Lung (tissue), 12 donors: Measurements from ENCODE around the gene CASQ2. TPM values are rescaled to one million over a fixed set of nuclear protein-coding genes. Genes with fewer than 3 reads are reported as not detected.
"Not testable (repeated sequence)": the region's sequence is repeated elsewhere in the genome, so short reads cannot be mapped to it uniquely, and the experiment has no call there.

Experiments used
- ATAC-seq: fragments of 200-7000 bp; cut with Tn5 transposase; one replicate; pipeline ENCODE4 v1.9.1; 2020; ENCODE audit warnings: moderate number of reproducible peaks; ENCODE audit not compliant: insufficient read depth, low FRiP score
- DNase-seq, 3 donors: peaks; one replicate each; pipeline ENCODE4 v3.0.0-alpha.2; 2013 to 2017
- H3K27ac ChIP-seq, 2 donors: one replicate each; pipeline ENCODE4 v1.5.1; 2013; ENCODE audit warnings: mild to moderate bottlenecking in 2 of 2, moderate library complexity in 2 of 2, control low read depth in 1 of 2, inconsistent platforms in 1 of 2, low read depth in 1 of 2, low read length in 1 of 2
- H3K27me3 ChIP-seq, 3 donors: one replicate each; pipeline ENCODE4 v1.5.1; 2013; ENCODE audit warnings: low read length in 2 of 3; ENCODE audit not compliant: control insufficient read depth in 3 of 3, insufficient read depth in 3 of 3
- H3K36me3 ChIP-seq, 4 donors: one replicate each; pipeline ENCODE4 v1.5.1; 2013; ENCODE audit warnings: low read length in 4 of 4, mild to moderate bottlenecking in 1 of 4, moderate library complexity in 1 of 4; ENCODE audit not compliant: control insufficient read depth in 4 of 4, insufficient read depth in 4 of 4
- H3K4me1 ChIP-seq, 5 donors: one replicate each; pipeline ENCODE4 v1.5.1; 2013; ENCODE audit warnings: low read length in 5 of 5, mild to moderate bottlenecking in 2 of 5, moderate library complexity in 1 of 5; ENCODE audit not compliant: control insufficient read depth in 5 of 5, insufficient read depth in 5 of 5
- H3K4me3 ChIP-seq: one replicate; pipeline ENCODE4 v1.5.1; 2013; ENCODE audit warnings: mild to moderate bottlenecking, control low read depth, moderate library complexity
- H3K9ac ChIP-seq, 2 donors: one replicate each; pipeline ENCODE4 v1.5.1; 2013; ENCODE audit warnings: low read length in 2 of 2, control low read depth in 1 of 2; ENCODE audit not compliant: insufficient read depth in 1 of 2
- H3K9me3 ChIP-seq, 4 donors: one replicate each; pipeline ENCODE4 v1.5.1; 2013; ENCODE audit warnings: low read length in 3 of 4, mild to moderate bottlenecking in 1 of 4, moderate library complexity in 1 of 4; ENCODE audit not compliant: control insufficient read depth in 4 of 4, insufficient read depth in 3 of 4
- WGBS, 2 donors: extraction: QIAGEN DNeasy Blood & Tissue Kit; methylation state at CpG; one replicate each; pipeline ENCODE4 v1.1.7; 2013; 5-methylcytosine and 5-hydroxymethylcytosine counted together
- polyA plus RNA-seq, 2 donors: library from polyadenylated mRNA; stranded (reverse); fragments of 200-250 nt; gene quantifications; one replicate each; pipeline ENCODE4 v1.2.1, GENCODE V29; 2013
- total RNA-seq, 2 donors: library from RNA; depleted of rRNA in 1 of 2; stranded (reverse); fragments of >200 nt in 1 of 2; gene quantifications; one replicate each; pipeline ENCODE4 v1.2.1, GENCODE V29; 2014 to 2021
- TF ChIP-seq, protein P1 (sequence below): IDR thresholded peaks from 2 replicates; pipeline ENCODE4 v1.5.1; 2012; ENCODE audit warnings: mild to moderate bottlenecking; ENCODE audit errors: control extremely low read depth, extremely low read depth
- donor health status: control.
- donor health status: control.
- donor health status: Bipolar disorder and iron deficiency.
- donor health status: healthy.
- donor health status: DM: yes; HTN: yes; CAD: no.

Gene CASQ2
- total and polyA plus RNA-seq, 4 donors: 0.50 to 3.4 (median 1.4) TPM

DNA sequence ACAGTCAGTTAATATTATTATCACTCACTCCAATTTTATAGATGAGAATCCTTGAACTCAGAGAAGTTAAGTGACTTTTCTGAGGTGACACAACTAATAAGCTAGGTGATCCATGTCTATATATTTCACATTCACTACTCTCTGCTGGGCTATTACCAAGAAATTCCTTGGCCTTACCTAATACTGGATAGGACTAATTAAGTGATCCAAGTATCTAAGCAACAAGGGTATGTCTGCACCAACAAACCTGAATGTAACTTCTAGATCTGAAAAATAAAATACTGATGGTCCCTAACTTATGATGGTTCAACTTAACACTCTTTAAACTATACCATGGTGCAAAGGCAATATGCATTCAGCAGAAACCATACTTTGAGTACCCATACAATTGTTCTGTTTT is 14.8 kb upstream of the CASQ2 start:
- H3K27ac ChIP-seq: no peak overlapping the region
- H3K9me3 ChIP-seq: no peaks in the 10 kb centered on the region
- ATAC-seq (no peak), DNase-seq (no peak)
- no peaks in the 10 kb centered on the region for H3K4me1 ChIP-seq
- no peaks in the 10 kb centered on the region for H3K36me3 ChIP-seq
- H3K4me3 ChIP-seq: no peak overlapping the region
- H3K9ac ChIP-seq: no peak overlapping the region
- peaks cover 0 to 2% (median 0%) of the 10 kb centered on the region in 3 donors for H3K27me3 ChIP-seq
- TF ChIP-seq, protein P1, sequence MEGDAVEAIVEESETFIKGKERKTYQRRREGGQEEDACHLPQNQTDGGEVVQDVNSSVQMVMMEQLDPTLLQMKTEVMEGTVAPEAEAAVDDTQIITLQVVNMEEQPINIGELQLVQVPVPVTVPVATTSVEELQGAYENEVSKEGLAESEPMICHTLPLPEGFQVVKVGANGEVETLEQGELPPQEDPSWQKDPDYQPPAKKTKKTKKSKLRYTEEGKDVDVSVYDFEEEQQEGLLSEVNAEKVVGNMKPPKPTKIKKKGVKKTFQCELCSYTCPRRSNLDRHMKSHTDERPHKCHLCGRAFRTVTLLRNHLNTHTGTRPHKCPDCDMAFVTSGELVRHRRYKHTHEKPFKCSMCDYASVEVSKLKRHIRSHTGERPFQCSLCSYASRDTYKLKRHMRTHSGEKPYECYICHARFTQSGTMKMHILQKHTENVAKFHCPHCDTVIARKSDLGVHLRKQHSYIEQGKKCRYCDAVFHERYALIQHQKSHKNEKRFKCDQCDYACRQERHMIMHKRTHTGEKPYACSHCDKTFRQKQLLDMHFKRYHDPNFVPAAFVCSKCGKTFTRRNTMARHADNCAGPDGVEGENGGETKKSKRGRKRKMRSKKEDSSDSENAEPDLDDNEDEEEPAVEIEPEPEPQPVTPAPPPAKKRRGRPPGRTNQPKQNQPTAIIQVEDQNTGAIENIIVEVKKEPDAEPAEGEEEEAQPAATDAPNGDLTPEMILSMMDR: no peak

DNA sequence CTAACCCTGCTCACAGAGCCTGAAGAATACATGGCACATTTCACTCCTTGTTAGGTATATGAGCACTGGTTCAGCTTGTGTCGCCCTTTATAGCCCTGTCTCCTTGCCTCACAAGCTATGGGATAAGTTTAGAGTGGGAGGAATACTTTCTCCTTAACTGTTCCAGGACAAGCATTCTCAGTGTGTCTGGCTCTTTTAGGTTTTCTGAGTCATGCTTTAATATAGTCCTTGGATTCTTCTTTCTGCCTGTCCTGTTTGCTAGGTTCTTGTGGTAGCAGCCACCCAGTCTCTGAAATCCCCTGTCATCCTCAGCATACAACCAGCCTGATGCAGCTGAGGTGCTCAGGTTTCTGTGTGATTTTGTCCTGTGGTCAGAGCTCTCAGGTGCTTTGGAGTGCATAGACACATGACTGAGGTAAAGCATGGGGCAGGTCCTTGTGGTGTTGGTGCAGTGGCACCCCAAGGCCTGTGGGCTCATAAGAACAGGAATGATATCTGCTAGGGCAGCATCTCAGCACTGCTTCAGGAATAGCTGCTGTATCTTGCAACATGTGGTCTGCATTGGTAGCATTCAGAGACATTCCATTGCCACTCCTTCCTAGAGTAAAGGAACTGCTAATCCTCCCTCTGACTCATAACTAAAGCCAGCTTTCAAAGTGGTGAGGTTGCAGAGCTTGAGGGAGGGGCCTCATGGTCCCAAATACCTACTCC is 14.2 kb upstream of the CASQ2 start:
- no peak for DNase-seq
- TF ChIP-seq, protein P1: no peak
- 75 to 95% methylated on average over 1 of the region's 1 CpG for WGBS, 2 donors
- Histone ChIP-seq H3K27ac (no peak overlapping the region), H3K9me3 (no peaks in the 10 kb centered on the region), H3K9ac (no peak overlapping the region), H3K4me3 (no peak overlapping the region), H3K27me3 (peaks cover 0 to 2% (median 0%) of the 10 kb centered on the region in 3 donors), H3K4me1 (no peaks in the 10 kb centered on the region), H3K36me3 (no peaks in the 10 kb centered on the region)
- ATAC-seq: no peak

DNA sequence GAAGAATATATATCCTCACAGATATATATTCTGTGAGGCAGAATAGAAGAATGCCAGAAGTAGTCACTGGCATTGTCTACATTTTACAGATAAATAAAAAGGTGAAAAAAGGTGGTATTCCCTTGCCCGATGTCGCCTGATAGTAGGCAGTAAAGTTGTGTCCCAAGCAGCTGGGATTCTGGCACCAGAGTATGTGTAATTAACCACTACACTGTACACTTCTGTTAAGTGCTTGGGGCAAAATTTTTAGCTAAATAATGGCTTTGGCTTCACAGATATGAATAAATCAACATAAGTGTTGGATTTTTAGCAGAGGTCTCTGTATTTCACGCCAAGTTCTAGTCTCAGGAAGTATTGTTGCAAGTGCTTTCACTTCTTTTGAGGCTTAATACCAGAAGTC is 13.3 kb upstream of the CASQ2 start:
- Histone ChIP-seq H3K27ac (no peak overlapping the region), H3K27me3 (peaks cover 0 to 3% (median 0%) of the 10 kb centered on the region in 3 donors), H3K36me3 (no peaks in the 10 kb centered on the region), H3K4me3 (no peak overlapping the region), H3K4me1 (no peaks in the 10 kb centered on the region), H3K9ac (no peak overlapping the region), H3K9me3 (no peaks in the 10 kb centered on the region)
- WGBS, 2 donors: 80 to 91% methylated on average over 3 of the region's 3 CpGs
- TF ChIP-seq, protein P1: no peak
- DNase-seq: no peak
- ATAC-seq: no peak

DNA sequence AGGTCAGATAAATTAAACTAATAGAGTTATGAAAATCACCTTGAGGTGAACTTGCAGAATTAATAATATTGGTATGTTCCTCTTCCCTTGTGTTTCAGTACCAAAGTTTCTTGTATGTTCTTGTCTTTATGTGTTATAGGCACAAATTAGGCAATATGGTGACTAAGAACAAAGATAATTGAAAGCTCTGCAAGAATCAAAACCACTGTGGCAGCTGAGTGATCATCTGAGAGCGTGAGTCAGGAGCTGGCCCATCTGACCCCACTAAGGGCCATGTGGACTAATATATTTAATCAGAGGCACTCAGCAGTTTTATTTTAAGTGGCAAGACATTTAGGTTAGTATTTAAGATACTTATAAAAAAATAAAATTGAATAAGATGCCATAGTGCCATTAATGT is 12.8 kb upstream of the CASQ2 start:
- Histone ChIP-seq H3K4me3 (no peak overlapping the region), H3K27me3 (peaks cover 0 to 3% (median 0%) of the 10 kb centered on the region in 3 donors), H3K9me3 (no peaks in the 10 kb centered on the region), H3K9ac (no peak overlapping the region), H3K27ac (no peak overlapping the region), H3K4me1 (no peaks in the 10 kb centered on the region), H3K36me3 (no peaks in the 10 kb centered on the region)
- TF ChIP-seq, protein P1: no peak
- DNase-seq (no peak), ATAC-seq (no peak)
- WGBS, 2 donors: 87 to 93% methylated on average over 1 of the region's 1 CpG

DNA sequence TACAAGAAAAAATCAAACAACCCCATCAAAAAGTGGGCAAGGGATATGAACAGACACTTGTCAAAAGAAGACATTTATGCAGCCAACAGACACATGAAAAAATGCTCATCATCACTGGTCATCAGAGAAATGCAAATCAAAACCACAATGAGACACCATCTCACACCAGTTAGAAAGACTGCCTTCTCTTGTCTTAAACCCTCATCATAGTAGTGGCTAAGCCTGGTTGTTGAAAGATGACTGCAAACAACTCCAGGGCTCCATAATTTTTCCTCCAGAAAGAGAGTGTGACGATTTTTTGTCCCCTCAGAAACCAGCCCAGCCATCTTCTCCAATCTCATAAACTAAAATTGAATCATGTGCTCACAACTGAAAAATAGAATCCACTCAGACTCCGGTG is 12.1 kb upstream of the CASQ2 start:
- H3K9ac ChIP-seq, DNase-seq, H3K36me3 ChIP-seq, H3K27ac ChIP-seq, H3K4me1 ChIP-seq, ATAC-seq, H3K4me3 ChIP-seq, H3K27me3 ChIP-seq, H3K9me3 ChIP-seq: not testable (repeated sequence)
- 43 to 85% methylated on average over 2 of the region's 2 CpGs for WGBS, 2 donors

DNA sequence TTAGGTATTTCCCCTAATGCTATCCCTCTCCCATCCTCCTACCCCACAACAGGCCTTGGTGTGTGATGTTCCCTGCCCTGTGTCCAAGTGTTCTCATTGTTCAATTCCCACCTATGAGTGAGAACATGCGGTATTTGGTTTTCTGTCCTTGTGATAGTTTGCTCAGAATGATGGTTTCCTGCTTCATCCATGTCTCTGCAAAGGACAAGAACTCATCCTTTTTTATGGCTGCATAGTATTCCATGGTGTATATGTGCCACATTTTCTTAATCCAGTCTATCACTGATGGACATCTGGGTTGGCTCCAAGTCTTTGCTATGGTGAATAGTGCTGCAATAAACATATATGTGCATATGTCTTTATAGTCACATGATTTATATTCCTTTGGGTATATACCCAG is 10.6 kb upstream of the CASQ2 start:
- H3K36me3 ChIP-seq, ATAC-seq, DNase-seq, H3K4me3 ChIP-seq, H3K27me3 ChIP-seq, H3K27ac ChIP-seq, H3K9ac ChIP-seq, H3K9me3 ChIP-seq, H3K4me1 ChIP-seq: not testable (repeated sequence)
- WGBS, 2 donors: 94 to 95% methylated on average over 1 of the region's 1 CpG
